ENCODE measurements around the gene ATG4B.

GRCh38 chr2:241722896-241723454, 85.5 kb downstream of the ATG4B start:
- TF ChIP-seq CTCF (IDR thresholded peaks at IDR 0.05; ENCODE audit: insufficient read depth, low read depth, low read length) (no peak), EZH2 (IDR thresholded peaks at IDR 0.05; ENCODE audit: insufficient read depth, low read length) (no peak)
